Heart left ventricle (tissue), 16 donors: ENCODE data around the gene VCPKMT. TPM values are rescaled to one million over a fixed set of nuclear protein-coding genes. Genes with fewer than 3 reads are reported as not detected.

Source experiments
- ATAC-seq, 4 donors: fragments of 200-7000 bp; cut with Tn5 transposase; one replicate each; pipeline ENCODE4 v1.9.1; 2020 to 2022; ENCODE audit warnings: moderate library complexity in 4 of 4, mild to moderate bottlenecking in 3 of 4, moderate number of reproducible peaks in 1 of 4
- DNase-seq, 5 donors: peaks; one replicate each; pipeline ENCODE4 v3.0.0-alpha.2; 2020
- H3K27ac ChIP-seq, 12 donors: fragments of 200-600 bp; sonication (generic) in 4 of 12; one replicate each; pipeline versions ENCODE4 v1.5.0 to v1.8.0; 2016 to 2022; ENCODE audit warnings: mild to moderate bottlenecking in 2 of 12
- H3K27me3 ChIP-seq, 9 donors: fragments of 200-600 bp; sonication (generic) in 2 of 9; one replicate each; pipeline versions ENCODE4 v1.5.1 to v1.8.0; 2016 to 2022; ENCODE audit warnings: mild to moderate bottlenecking in 3 of 9
- H3K36me3 ChIP-seq, 9 donors: fragments of 200-600 bp; sonication (generic) in 2 of 9; one replicate each; pipeline versions ENCODE4 v1.5.0 to v1.8.0; 2018 to 2022; ENCODE audit warnings: mild to moderate bottlenecking in 2 of 9
- H3K4me1 ChIP-seq, 12 donors: fragments of 200-600 bp; sonication (generic) in 4 of 12; one replicate each; pipeline versions ENCODE4 v1.5.0 to v1.8.0; 2016 to 2022; ENCODE audit warnings: mild to moderate bottlenecking in 3 of 12
- H3K4me3 ChIP-seq, 12 donors: fragments of 200-600 bp; sonication (generic) in 4 of 12; one replicate each; pipeline versions ENCODE4 v1.5.0 to v1.8.0; 2017 to 2022; ENCODE audit warnings: mild to moderate bottlenecking in 9 of 12, moderate library complexity in 4 of 12
- H3K9me3 ChIP-seq, 12 donors: fragments of 200-600 bp; sonication (generic) in 4 of 12; one replicate each; pipeline versions ENCODE4 v1.5.0 to v1.8.0; 2016 to 2022; ENCODE audit warnings: mild to moderate bottlenecking in 1 of 12
- POLR2A ChIP-seq, 2 donors: fragments of 450-650 bp; IDR thresholded peaks; one replicate each; pipeline ENCODE4 v1.6.1; 2017; ENCODE audit warnings: antibody characterized with exemption in 2 of 2, mild to moderate bottlenecking in 2 of 2, moderate library complexity in 2 of 2
- WGBS, 4 donors: extraction: QIAGEN DNeasy Blood & Tissue Kit in 2 of 4; methylation state at CpG; one replicate each; pipeline versions ENCODE4 v1.1.5 to v1.1.7; 2013 to 2018; 5-methylcytosine and 5-hydroxymethylcytosine counted together
- intact Hi-C, 10 donors: fragments of 100-400 bp; cut with DNase I; formaldehyde crosslinking; loops; one replicate each; pipeline versions ENCODE4 v1.11.1 to v1.14.2; 2022
- polyA plus RNA-seq, 2 donors: library from polyadenylated mRNA; stranded (reverse); fragments of 200-250 nt; gene quantifications; one replicate each; pipeline ENCODE4 v1.2.3, GENCODE V29; 2013
- total RNA-seq, 9 donors: library from RNA; depleted of rRNA in 2 of 9; stranded (reverse); fragments of >200 nt in 2 of 9; fragmentation: NEBNext Ultra II Directional in 3 of 9; extraction: Animal tissue kit (Norgen Biotek cat#: 25700) in 3 of 9; gene quantifications; one replicate each; pipeline versions ENCODE4 v1.1.0 to v1.2.4, GENCODE V29; 2016 to 2023
- TF ChIP-seq, protein P1 (sequence below), 12 donors: fragments of 200-600 bp; sonication (generic) in 4 of 12; IDR thresholded peaks; one replicate each; pipeline versions ENCODE4 v1.5.0 to v1.8.0; 2018 to 2022; ENCODE audit warnings: antibody characterized with exemption in 12 of 12, mild to moderate bottlenecking in 5 of 12
- donor health status: ischemic (EF 13 %, LVEDD 7.1; RV severe dilation, severe dysfunction).
- donor health status: healthy with polysubstance abuse.
- donor health status: DM: no; HTN: yes; CAD: no.
- donor health status: DM: no; HTN: no; CAD: no.
- donor health status: ischemic (EF 25% LVEDD 6.9; RV normal size, moderate dysfunction).
- donor health status: ischemic (EF 25% LVEDD 5.7; RV mildly dilated, moderate dysfunction).
- donor health status: healthy.
- donor health status: DM: yes; HTN: yes; CAD: no.
- donor health status: ischemic (EF 35%, LVEDD 5.7; RV mildly dilated, moderate dysfunction).
- donor health status: nonischemic (EF 11% LVEDD 7.7; RV severe dilation, severe dysfunction).
- donor health status: DM: yes; HTN: yes; CAD: no.
- donor health status: PGD.
- donor health status: ischemic (EF 29% LVEDD 5.4; RV normal size, mild dysfunction).
- donor health status: nonischemic (EF 23%, LVEDD 6.1; RV moderate dilation, normal function).

Gene VCPKMT
- total and polyA plus RNA-seq, 11 donors = 0.95 to 7.1 (median 3.1) TPM

GRCh38 chr14:50101417-50101816 lies 15.0 kb downstream of the VCPKMT start:
- no peak for ATAC-seq
- Histone ChIP-seq H3K4me1 (peaks cover 0 to 8% (median 2%) of the 10 kb centered on the region in 12 donors), H3K4me3 (no peak overlapping the region), H3K9me3 (no peaks in the 10 kb centered on the region), H3K27me3 (no peaks in the 10 kb centered on the region), H3K27ac (no peak overlapping the region), H3K36me3 (peaks cover 0 to 10% (median 0%) of the 10 kb centered on the region in 9 donors)
- no peak for DNase-seq
- intact Hi-C loops = loop anchor here in 8 of 10 donors (5.0 to 10.0 kb wide), 4 partner anchors 97 to 219 kb away; partner anchors contain the start of gene ARF6 (in 2 of the 8)
- WGBS, 4 donors = 94 to 96% (median 94%) methylated on average over 7 of the region's 7 CpGs
- TF ChIP-seq, protein P1, sequence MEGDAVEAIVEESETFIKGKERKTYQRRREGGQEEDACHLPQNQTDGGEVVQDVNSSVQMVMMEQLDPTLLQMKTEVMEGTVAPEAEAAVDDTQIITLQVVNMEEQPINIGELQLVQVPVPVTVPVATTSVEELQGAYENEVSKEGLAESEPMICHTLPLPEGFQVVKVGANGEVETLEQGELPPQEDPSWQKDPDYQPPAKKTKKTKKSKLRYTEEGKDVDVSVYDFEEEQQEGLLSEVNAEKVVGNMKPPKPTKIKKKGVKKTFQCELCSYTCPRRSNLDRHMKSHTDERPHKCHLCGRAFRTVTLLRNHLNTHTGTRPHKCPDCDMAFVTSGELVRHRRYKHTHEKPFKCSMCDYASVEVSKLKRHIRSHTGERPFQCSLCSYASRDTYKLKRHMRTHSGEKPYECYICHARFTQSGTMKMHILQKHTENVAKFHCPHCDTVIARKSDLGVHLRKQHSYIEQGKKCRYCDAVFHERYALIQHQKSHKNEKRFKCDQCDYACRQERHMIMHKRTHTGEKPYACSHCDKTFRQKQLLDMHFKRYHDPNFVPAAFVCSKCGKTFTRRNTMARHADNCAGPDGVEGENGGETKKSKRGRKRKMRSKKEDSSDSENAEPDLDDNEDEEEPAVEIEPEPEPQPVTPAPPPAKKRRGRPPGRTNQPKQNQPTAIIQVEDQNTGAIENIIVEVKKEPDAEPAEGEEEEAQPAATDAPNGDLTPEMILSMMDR (IDR thresholded peaks at IDR 0.05) = no peak

DNA sequence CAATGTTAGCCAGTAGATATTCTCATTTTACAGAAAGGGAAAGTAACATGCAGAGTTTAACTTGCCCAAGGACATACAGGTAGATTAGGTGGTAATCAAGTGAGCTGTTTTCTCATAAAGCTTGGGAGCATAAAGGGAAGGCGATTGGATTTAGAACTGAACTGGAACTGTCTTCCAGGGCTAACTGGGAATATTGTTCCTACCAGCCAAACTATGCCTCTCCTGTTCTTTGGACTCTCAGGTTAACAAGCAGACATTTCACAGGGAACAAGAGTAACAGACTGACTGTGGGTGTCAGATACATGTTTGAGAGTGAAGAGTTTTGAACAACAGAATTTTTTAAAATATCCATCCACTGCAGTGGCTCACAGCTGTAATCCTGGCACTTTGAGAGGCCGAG lies 15.6 kb downstream of the VCPKMT start:
- Histone ChIP-seq H3K4me3 (no peak overlapping the region), H3K27me3 (no peaks in the 10 kb centered on the region), H3K27ac (no peak overlapping the region), H3K4me1 (peaks cover 0 to 14% (median 2%) of the 10 kb centered on the region in 12 donors), H3K9me3 (no peaks in the 10 kb centered on the region), H3K36me3 (peaks cover 0 to 7% (median 0%) of the 10 kb centered on the region in 9 donors)
- no peak for DNase-seq
- no peak for ATAC-seq
- intact Hi-C loops = loop anchor here in 8 of 10 donors (5.0 to 10.0 kb wide), 4 partner anchors 96 to 219 kb away; partner anchors contain the start of gene ARF6 (in 2 of the 8)
- 96 to 97% (median 97%) methylated on average over 2 of the region's 2 CpGs for WGBS, 4 donors
- no peak for TF ChIP-seq POLR2A (IDR thresholded peaks at IDR 0.05)
- TF ChIP-seq, protein P1 (IDR thresholded peaks at IDR 0.05) = no peak

GRCh38 chr14:50099335-50099734 lies 17.0 kb downstream of the VCPKMT start:
- no peaks in the 10 kb centered on the region for H3K9me3 ChIP-seq
- no peak for DNase-seq
- TF ChIP-seq, protein P1 (IDR thresholded peaks at IDR 0.05) = no peak
- TF ChIP-seq POLR2A (IDR thresholded peaks at IDR 0.05) = no peak
- H3K4me3 ChIP-seq = no peak overlapping the region
- 93% methylated on average over 4 of the region's 4 CpGs for WGBS, 4 donors
- peaks cover 0 to 7% (median 0%) of the 10 kb centered on the region in 9 donors for H3K36me3 ChIP-seq
- H3K27me3 ChIP-seq = no peaks in the 10 kb centered on the region
- no peak overlapping the region for H3K27ac ChIP-seq
- ATAC-seq = no peak
- peaks cover 0 to 14% (median 0%) of the 10 kb centered on the region in 12 donors for H3K4me1 ChIP-seq
- intact Hi-C loops = no loop called here

GRCh38 chr14:50095895-50096294 lies 20.5 kb downstream of the VCPKMT start:
- Histone ChIP-seq H3K4me1 (peaks cover 0 to 20% (median 0%) of the 10 kb centered on the region in 12 donors), H3K27me3 (no peaks in the 10 kb centered on the region), H3K36me3 (peaks cover 0 to 4% (median 0%) of the 10 kb centered on the region in 9 donors), H3K9me3 (no peaks in the 10 kb centered on the region), H3K4me3 (no peak overlapping the region), H3K27ac (peak overlapping the region in 1 of 12 donors; percentile 54)
- DNase-seq (no peak), ATAC-seq (no peak)
- no peak for TF ChIP-seq POLR2A (IDR thresholded peaks at IDR 0.05)
- TF ChIP-seq, protein P1 (IDR thresholded peaks at IDR 0.05) = no peak
- intact Hi-C loops = no loop called here
- WGBS, 4 donors = 69 to 78% (median 72%) methylated on average over 1 of the region's 1 CpG
